HCT116 (cell line): ENCODE measurements around the gene PHLPP2. TPM values are rescaled to one million over a fixed set of nuclear protein-coding genes. Genes with fewer than 3 reads are reported as not detected.
"Not testable (repeated sequence)": the region's sequence is repeated elsewhere in the genome, so short reads cannot be mapped to it uniquely, and the experiment has no call there.

Source experiments
- ATAC-seq: fragments of 200-7000 bp; cut with Tn5 transposase; 2 replicates; pipeline ENCODE4 v1.9.1; 2020; ENCODE audit warnings: mild to moderate bottlenecking, moderate library complexity
- BruUV-seq: library from RNA; stranded (reverse); fragments of 400-500 nt; replicated peaks from 2 replicates; lab custom pipeline; 2021; lab: Mats Ljungman, UMichigan
- CTCF ChIA-PET: fragments of 300-600 bp; sonication (Branson Sonifier 250); formaldehyde crosslinking; loops from one replicate; lab custom pipeline; 2021; ENCODE audit warnings: antibody characterized with exemption; lab: Charles Lee
- POLR2A ChIA-PET: fragments of 300-600, 350-600 bp; sonication (Branson Sonifier 250); formaldehyde crosslinking; loops from one replicate; lab custom pipeline; 2021; ENCODE audit warnings: antibody characterized with exemption; lab: Charles Lee
- RAD21 ChIA-PET, 2 experiments: fragments of 300-600 bp; sonication (Branson Sonifier 250); formaldehyde crosslinking; loops; one replicate each; lab custom pipeline; 2023; ENCODE audit warnings: low total read pairs in 2 of 2; ENCODE audit not compliant: uncharacterized antibody in 2 of 2, unreplicated experiment in 2 of 2, low non-redundant PET in 1 of 2; lab: Charles Lee
- DNase-seq: peaks from one replicate; pipeline ENCODE4 v3.0.0-alpha.2; 2010; ENCODE audit warnings: low read depth, low spot score
- H2AFZ ChIP-seq: fragments of 200-600 bp; shearing (Covaris generic), sonication (generic); 2 replicates; pipeline ENCODE4 v1.6.1; 2017; ENCODE audit warnings: low read depth, mixed run types, mixed read lengths, antibody characterized with exemption, low read length; ENCODE audit not compliant: poor library complexity, severe bottlenecking
- H3K27ac ChIP-seq: 2 replicates; pipeline ENCODE4 v1.5.1; 2012; ENCODE audit warnings: low read depth, low read length
- H3K27me3 ChIP-seq: fragments of 200-600 bp; sonication (generic); 2 replicates; pipeline ENCODE4 v1.6.1; 2016; ENCODE audit warnings: mixed run types, low read length, mixed read lengths; ENCODE audit not compliant: insufficient read depth
- H3K36me3 ChIP-seq, 2 experiments: fragments of 200-500 bp in 1 of 2; fragments of 200-600 bp in 1 of 2; sonication (Bioruptor generic) in 1 of 2; sonication (generic) in 1 of 2; 2 replicates each; pipeline versions ENCODE4 v1.5.1 to v1.6.1; 2014 to 2016; ENCODE audit warnings: low read length in 2 of 2, inconsistent platforms in 1 of 2, mixed read lengths in 1 of 2, mixed run types in 1 of 2; ENCODE audit not compliant: insufficient read depth in 2 of 2, control insufficient read depth in 1 of 2
- H3K4me1 ChIP-seq, 2 experiments: fragments of 200-600 bp in 1 of 2; sonication (generic) in 1 of 2; 2 replicates each; pipeline versions ENCODE4 v1.5.1 to v1.6.1; 2012 to 2017; ENCODE audit warnings: low read length in 2 of 2, inconsistent platforms in 1 of 2, mild to moderate bottlenecking in 1 of 2, mixed read lengths in 1 of 2, mixed run types in 1 of 2, moderate library complexity in 1 of 2; ENCODE audit not compliant: insufficient read depth in 2 of 2, control insufficient read depth in 1 of 2
- H3K4me2 ChIP-seq: fragments of 200-600 bp; sonication (generic); 2 replicates; pipeline ENCODE4 v1.6.1; 2017; ENCODE audit warnings: mixed run types, low read length, mixed read lengths
- H3K4me3 ChIP-seq, 2 experiments: fragments of 200-600 bp in 1 of 2; sonication (generic) in 1 of 2; replicated peaks in 1 of 2; 2 replicates each; pipeline ENCODE4 v1.5.1; 2011 to 2016; ENCODE audit warnings: low read length in 2 of 2, control low read depth in 1 of 2, low read depth in 1 of 2, mild to moderate bottlenecking in 1 of 2, mixed read lengths in 1 of 2, mixed run types in 1 of 2
- H3K79me2 ChIP-seq: fragments of 200-600 bp; sonication (generic); 2 replicates; pipeline ENCODE4 v1.6.1; 2017; ENCODE audit warnings: mild to moderate bottlenecking, mixed run types, low read length, moderate library complexity, mixed read lengths; ENCODE audit not compliant: insufficient read depth
- H3K9ac ChIP-seq: fragments of 200-600 bp; sonication (generic); 2 replicates; pipeline ENCODE4 v1.6.1; 2016; ENCODE audit warnings: low read length, mixed read lengths
- H3K9me2 ChIP-seq: fragments of 200-600 bp; sonication (generic), shearing (Covaris generic); 2 replicates; pipeline ENCODE4 v1.6.1; 2017; ENCODE audit warnings: mixed run types, mild to moderate bottlenecking, moderate library complexity; ENCODE audit not compliant: insufficient read depth
- H3K9me3 ChIP-seq, 2 experiments: fragments of 200-500 bp in 1 of 2; fragments of 200-600 bp in 1 of 2; sonication (Bioruptor generic) in 1 of 2; sonication (generic) in 1 of 2; 2 replicates each; pipeline ENCODE4 v1.6.1; 2014 to 2017; ENCODE audit warnings: low read length in 2 of 2, mixed read lengths in 2 of 2, inconsistent platforms in 1 of 2, low read depth in 1 of 2, mild to moderate bottlenecking in 1 of 2, mixed run types in 1 of 2, moderate library complexity in 1 of 2; ENCODE audit not compliant: control insufficient read depth in 1 of 2, insufficient read depth in 1 of 2
- H4K20me1 ChIP-seq: fragments of 200-600 bp; sonication (generic), shearing (Covaris generic); 2 replicates; pipeline ENCODE4 v1.6.1; 2017; ENCODE audit warnings: mixed run types, mild to moderate bottlenecking, moderate library complexity; ENCODE audit not compliant: insufficient read depth
- JUND ChIP-seq: IDR thresholded peaks from 2 replicates; pipeline ENCODE4 v1.6.1; 2012
- SP1 ChIP-seq: IDR thresholded peaks from 2 replicates; pipeline ENCODE4 v1.6.1; 2012; ENCODE audit warnings: low read depth
- YY1 ChIP-seq: IDR thresholded peaks from 2 replicates; pipeline ENCODE4 v1.6.1; 2011; ENCODE audit warnings: low read length, low read depth, moderate library complexity, mild to moderate bottlenecking; ENCODE audit not compliant: insufficient replicate concordance; ENCODE audit errors: extremely low read depth
- ZNF274 ChIP-seq: fragments of 200-500 bp; sonication (Bioruptor generic); IDR thresholded peaks from 2 replicates; pipeline ENCODE4 v1.6.1; 2014; ENCODE audit warnings: mild to moderate bottlenecking, low read depth, low read length, inconsistent platforms
- intact Hi-C: fragments of 100-400 bp; cut with micrococcal nuclease; formaldehyde crosslinking; loops from 2 replicates; pipeline ENCODE4 v1.10.0; 2022
- total RNA-seq: library from RNA; stranded (reverse); gene quantifications from one replicate; pipeline ENCODE4 v1.2.1, GENCODE V29; 2021; ENCODE audit not compliant: unreplicated experiment

PHLPP2 gene
- total RNA-seq, 1 experiment from 2014 or later, result 9.0 TPM

GRCh38 chr16:71600822-71601221 lies 123.7 kb downstream of the PHLPP2 start:
- no peaks in the 10 kb centered on the region for H3K36me3 ChIP-seq
- H3K4me2 ChIP-seq, result no peak overlapping the region
- H3K9me2 ChIP-seq, result no peaks in the 10 kb centered on the region
- no peak overlapping the region for H3K27ac ChIP-seq
- CTCF ChIA-PET, result interaction anchor here (1.9 to 3.2 kb wide), 2 partner anchors 10 to 11 kb away, joined by 5 to 11 read pairs; no protein-coding TSS in a partner anchor
- H3K79me2 ChIP-seq, result no peaks in the 10 kb centered on the region
- BruUV-seq, result no TSS peak
- intact Hi-C loops, result no loop called here
- H4K20me1 ChIP-seq, result no peaks in the 10 kb centered on the region
- RAD21 ChIA-PET, result no interaction called here
- no peak overlapping the region for H3K9ac ChIP-seq
- H3K9me3 ChIP-seq, result no peaks in the 10 kb centered on the region
- H2AFZ ChIP-seq, result no peak overlapping the region
- H3K4me1 ChIP-seq, result no peaks in the 10 kb centered on the region
- H3K4me3 ChIP-seq, result no peak overlapping the region
- POLR2A ChIA-PET, result no interaction called here
- no peaks in the 10 kb centered on the region for H3K27me3 ChIP-seq
- no peak for ATAC-seq
- no peak for TF ChIP-seq ZNF274
- TF ChIP-seq YY1, result no peak
- TF ChIP-seq SP1, result no peak
- no peak for TF ChIP-seq JUND
- TF ChIP-seq, all 23 proteins: peak for 0
- no peak for DNase-seq

DNA sequence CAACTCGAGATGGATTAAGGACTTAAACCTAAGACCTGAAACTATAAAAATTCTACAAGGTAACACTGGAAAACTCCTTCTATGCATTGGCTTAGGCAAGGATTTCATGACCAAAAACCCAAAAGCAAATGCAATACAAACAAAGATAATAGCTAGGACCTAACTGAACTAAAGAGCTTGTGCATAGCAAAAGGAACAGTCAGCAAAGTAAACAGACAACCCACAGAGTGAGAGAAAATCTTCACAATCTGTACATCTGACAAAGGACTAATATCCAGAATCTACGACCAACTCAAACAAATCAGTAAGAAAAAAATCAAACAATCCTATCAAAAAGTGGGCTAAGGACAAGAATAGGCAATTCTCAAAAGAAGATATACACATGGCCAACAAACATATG lies 126.1 kb downstream of the PHLPP2 start:
- H2AFZ ChIP-seq, BruUV-seq, H3K4me1 ChIP-seq, H3K27ac ChIP-seq, H3K4me2 ChIP-seq, H3K4me3 ChIP-seq, H3K79me2 ChIP-seq, DNase-seq, H3K27me3 ChIP-seq, POLR2A ChIA-PET, RAD21 ChIA-PET, H3K9ac ChIP-seq, H3K36me3 ChIP-seq, H3K9me2 ChIP-seq, ATAC-seq, H3K9me3 ChIP-seq, H4K20me1 ChIP-seq, intact Hi-C loops: not testable (repeated sequence)
- CTCF ChIA-PET, result interaction anchor here (3.2 kb wide), 1 partner anchor 13 kb away, joined by 11 read pairs; no protein-coding TSS in a partner anchor

GRCh38 chr16:71595340-71595826 lies 129.1 kb downstream of the PHLPP2 start:
- H3K79me2 ChIP-seq, H3K9me2 ChIP-seq, H3K9me3 ChIP-seq, ATAC-seq, RAD21 ChIA-PET, H3K36me3 ChIP-seq, H3K9ac ChIP-seq, H3K27ac ChIP-seq, H2AFZ ChIP-seq, POLR2A ChIA-PET, intact Hi-C loops, H3K4me3 ChIP-seq, H4K20me1 ChIP-seq, H3K27me3 ChIP-seq, DNase-seq, H3K4me1 ChIP-seq, BruUV-seq, H3K4me2 ChIP-seq: not testable (repeated sequence)
- CTCF ChIA-PET, result interaction anchor here (1.9 kb wide), 1 partner anchor 15 kb away, joined by 6 read pairs; no protein-coding TSS in a partner anchor
